Activated T-cell treated with anti-CD3 and anti-CD28 coated beads for 48 hours (primary cell): ENCODE measurements around the gene BPIFB1.

Source experiments
- DNase-seq: peaks from one replicate; pipeline ENCODE4 v3.0.0-alpha.2; 2020; ENCODE audit warnings: low read depth

Gene BPIFB1

DNA sequence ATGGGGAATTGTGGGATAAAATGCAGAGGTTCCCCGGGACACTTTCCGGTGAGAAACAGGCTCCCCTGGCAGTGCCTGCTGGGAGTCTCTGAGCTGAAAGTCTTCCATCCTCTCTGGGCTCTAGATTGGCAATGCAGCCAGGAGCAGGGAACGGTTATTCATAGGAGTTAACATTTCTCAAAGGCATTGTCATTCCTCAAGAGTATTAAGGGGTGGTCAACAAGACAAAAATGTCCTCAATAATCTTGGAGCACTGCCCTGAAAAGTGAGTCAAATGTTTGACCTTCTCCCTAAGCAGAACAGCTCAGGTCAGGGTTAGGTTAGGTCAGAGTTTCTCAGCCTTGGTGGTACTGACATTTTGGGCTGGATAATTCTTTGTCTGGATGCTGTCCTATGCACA is 13.2 kb downstream of the BPIFB1 start:
- no peak for DNase-seq

DNA sequence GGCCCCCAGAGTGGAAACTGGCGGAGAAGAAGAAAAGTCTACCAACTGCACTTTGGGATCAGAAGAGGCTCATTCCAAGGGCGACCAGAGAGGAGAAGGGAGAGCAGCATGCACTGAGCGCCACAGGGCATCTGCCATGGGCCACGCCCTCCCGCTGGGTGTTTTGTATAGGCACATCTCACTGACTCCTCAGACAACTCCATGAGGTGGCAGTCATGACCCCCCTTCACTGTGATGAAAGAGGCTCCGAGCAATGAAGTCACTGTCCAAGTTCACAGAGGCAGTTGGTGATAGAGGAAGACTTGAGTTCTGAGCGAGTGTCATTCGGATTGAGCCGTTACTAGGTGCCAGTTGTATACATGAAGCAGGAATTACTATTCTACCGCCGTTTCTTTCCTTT is 15.4 kb downstream of the BPIFB1 start:
- DNase-seq: no peak

DNA sequence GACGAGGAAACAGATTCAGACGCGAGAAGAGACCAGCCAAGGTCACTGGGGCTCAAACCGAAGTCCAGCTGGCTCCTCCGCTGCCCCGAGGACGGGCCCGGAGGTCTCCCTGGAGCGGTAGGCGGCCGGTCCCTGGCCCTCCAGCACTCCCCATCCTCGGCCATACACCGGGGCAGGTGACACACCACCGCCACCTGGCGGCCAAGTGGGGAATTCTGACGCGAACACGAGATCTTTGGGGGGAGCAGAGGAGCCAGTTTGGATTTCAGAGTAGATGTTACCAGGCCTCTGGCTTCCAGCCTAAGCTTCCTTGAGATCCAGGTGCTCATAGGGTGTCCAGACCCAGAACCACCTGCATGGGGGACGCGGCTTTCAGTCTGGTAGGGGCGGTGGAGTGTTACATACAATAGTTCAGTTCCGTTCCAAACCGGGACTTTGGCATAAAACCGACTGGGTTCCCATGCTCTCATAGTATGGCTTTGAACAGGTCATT is 16.1 kb downstream of the BPIFB1 start:
- DNase-seq: peak; percentile 72

DNA sequence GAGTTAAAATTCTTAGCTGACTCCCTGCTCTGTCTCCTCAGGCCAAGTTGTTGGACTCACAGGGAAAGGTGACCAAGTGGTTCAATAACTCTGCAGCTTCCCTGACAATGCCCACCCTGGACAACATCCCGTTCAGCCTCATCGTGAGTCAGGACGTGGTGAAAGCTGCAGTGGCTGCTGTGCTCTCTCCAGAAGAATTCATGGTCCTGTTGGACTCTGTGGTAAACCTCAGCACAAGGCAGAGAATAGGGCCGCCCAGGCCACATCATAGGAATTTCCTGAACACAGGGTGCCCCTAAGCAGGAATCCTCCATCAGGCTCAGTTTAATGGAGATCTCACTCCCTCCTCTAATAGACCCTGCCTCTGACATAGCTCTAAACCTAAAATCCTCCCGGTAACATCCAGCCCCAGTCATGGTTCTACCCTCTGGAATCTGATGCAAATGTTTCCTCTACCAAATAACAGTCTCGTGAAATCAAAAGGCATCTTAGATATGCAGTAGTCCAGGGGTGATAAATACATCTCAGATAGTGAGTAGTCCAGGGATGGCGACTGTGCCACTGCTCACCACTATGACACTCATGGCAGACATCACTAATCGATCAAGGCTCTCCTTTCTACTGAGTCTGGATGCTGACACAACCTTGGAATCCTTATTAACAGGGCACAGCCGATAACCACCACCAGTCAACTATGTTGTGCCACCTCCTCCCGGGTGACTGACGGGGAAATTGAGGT is 18.3 kb downstream of the BPIFB1 start:
- DNase-seq: no peak

DNA sequence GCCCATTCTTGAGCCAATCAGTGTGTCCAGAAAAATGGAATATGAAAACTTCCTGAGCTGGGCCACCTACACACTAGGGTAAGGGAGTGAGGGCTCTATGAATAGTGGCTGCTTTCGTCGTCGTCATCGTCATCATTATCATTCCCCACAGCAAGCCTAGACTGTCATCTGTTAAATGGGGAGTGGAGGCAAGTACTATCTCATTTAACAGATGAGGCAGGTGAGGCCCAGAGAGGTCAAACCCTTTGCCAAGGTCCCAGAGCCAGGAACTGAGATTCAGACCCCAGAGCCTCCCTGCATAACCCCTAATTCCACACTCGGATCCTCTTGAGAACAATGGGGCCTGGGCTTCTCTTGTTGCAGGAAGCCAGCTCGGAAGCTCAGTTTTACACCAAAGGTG is 20.6 kb downstream of the BPIFB1 start:
- no peak for DNase-seq

DNA sequence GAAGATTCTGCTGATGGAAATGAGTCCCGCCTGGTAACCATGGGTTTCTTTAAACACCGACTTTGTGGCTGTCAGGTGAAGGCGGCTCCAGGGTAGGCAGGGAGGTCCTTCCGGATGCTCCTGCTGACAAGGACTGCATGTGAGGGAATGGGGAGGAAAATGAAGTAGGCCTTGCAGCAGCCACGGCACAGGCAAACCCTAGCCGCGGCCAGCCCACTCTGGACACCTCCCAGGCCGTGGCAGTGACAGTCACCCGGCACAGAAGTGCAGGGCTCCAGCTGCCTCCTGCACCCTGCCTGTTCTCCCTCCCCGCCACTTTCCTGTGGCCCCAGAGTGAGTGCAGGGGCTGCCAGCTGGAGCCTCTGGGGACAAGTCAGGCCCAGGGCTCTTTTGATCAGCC is 21.0 kb downstream of the BPIFB1 start:
- DNase-seq: no peak

DNA sequence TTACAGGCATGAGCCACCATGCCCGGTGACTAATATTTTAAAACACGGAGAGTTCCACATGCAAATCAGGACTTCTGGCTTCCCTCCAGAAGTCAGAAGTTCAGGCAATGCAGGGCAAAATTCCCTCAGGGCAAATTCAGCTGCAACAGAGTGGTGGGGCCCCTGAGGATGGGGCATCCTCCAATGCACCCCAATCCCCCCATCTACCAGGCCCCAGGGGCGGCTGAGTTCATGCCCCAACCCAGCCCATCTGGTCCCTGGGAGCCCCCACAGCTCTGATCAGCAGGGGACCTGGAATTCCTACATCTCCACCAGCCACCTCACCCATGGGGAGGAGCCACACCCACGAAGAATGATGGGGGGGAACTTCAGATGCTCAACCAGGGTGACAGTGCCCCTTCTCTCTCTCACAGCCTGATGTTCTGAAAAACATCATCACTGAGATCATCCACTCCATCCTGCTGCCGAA is 22.6 kb downstream of the BPIFB1 start:
- no peak for DNase-seq

DNA sequence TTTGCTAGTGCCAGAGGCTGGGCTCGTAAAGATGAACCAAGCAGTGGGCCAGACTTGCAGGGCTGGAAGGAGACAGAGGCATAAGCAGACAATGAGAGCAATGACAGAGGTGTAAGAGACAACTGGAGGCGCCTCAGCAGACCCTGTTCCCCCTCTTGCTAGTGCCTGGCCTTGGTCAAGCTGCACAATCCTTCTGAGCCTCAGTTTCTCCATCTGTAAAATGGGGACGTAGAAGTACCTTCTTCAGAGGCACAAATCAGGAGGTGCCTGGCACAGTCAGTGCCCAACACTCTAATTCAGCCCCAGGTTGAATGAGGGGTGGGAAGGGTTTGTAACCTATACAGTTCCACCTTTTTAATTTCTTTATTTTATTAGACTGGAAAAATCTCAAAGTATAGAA is 23.2 kb downstream of the BPIFB1 start:
- DNase-seq: no peak

DNA sequence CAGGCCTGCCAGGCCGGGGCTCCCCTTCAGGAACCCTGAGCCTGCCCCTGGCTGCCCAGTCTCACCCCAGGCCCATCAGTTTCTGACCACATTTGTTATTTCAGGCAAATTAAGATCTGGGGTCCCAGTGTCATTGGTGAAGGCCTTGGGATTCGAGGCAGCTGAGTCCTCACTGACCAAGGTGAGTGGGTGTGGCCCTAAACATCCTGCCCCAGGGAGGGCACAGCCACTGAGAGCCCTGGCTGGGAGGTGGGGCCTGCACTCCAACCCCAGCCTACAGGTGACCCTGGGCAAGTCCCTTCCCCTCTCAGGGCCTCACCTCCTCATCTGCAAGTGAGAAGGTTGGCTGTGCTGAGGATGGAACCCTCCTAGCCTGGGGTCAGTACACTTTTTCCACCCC is 23.8 kb downstream of the BPIFB1 start:
- no peak for DNase-seq

DNA sequence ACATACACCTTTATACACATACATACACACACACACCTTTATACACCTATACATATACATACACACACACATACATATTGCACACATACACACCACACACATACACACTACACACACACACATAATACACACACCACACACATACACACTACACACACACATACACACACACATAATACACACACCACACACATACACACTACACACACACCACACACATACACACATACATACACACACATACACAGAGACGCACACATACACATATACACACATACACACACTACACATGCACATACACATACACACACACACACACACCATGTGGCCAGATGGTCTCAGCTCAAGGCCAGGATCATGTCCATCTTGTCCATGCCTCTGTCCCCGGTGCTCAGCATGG is 25.7 kb downstream of the BPIFB1 start:
- DNase-seq: no peak

DNA sequence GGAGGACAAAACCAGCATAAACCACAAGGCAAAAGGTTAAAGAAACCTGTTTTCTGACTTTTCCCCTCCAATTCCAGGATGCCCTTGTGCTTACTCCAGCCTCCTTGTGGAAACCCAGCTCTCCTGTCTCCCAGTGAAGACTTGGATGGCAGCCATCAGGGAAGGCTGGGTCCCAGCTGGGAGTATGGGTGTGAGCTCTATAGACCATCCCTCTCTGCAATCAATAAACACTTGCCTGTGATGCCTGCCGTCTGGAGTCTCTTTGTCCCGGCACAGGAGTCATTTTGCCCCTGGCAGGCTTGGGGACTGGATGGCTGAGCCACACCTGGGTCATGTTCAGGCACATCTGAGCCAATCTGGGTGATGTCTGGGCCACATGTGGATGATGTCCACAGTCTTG is 26.6 kb downstream of the BPIFB1 start:
- DNase-seq: no peak

DNA sequence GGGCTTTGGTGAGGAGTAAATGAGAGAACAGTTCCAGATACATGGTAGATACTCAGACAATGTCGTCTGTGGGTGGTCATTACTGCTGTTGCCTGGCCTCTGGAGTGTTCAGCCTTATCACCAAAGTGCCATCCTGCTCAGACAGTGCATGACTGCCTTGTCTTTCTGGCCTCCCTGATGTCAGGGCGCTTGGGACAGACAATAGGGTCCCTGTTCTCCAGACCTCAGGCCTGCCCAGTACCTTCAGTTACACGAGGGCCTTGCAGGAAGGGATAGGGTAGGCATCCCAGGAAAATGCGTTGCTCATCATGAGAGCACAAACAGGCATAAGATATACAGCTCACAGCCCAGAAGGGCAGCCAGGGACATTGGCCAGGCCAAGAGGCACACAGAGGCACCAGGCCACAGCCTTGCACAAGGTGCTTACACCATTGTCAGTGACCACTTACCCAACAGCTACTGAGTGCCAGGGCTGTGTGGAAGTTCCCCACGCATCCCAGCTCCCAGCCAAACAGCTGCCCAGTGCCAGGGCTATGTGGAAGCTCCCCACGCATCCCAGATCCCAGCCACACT is 27.4 kb downstream of the BPIFB1 start:
- no peak for DNase-seq

DNA sequence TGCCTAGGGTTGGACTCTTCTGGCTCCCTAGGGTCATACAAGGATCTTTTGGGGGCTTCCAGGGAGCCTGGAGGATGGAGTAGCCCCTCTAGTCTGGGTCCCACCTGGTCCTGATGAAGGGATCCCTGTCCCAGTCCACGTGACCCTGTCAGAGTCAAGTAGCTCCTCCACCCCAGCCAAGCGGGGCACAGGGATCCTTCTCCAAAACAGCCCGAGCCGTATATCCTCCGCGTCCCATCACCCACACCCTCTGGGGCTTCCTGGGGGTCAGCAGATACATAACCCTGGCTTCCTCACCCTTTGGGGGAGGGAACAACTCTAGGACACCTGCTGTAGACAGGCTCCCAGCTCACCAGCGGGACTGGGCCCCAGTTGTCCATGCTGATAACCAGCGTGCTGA is 28.0 kb downstream of the BPIFB1 start:
- no peak for DNase-seq

DNA sequence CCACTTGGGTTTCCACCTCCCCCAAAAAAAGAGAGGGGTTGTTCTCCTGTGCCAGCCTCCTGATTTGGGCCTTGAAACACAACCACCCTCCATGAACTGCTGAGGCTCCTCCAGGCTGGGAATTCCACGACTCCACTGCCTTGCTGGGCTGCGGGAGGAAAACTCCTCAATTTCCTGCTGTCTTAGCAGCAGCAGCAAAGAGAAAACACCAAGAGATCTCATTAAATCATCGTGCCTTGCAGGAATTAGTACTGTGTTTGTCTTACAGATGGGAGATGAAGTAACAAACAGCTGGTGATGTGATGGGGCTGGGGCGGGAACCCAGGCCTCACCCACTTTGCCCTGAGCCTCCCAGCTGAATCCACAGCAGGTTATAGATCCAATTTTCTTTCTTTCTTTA is 29.0 kb downstream of the BPIFB1 start:
- DNase-seq: no peak

DNA sequence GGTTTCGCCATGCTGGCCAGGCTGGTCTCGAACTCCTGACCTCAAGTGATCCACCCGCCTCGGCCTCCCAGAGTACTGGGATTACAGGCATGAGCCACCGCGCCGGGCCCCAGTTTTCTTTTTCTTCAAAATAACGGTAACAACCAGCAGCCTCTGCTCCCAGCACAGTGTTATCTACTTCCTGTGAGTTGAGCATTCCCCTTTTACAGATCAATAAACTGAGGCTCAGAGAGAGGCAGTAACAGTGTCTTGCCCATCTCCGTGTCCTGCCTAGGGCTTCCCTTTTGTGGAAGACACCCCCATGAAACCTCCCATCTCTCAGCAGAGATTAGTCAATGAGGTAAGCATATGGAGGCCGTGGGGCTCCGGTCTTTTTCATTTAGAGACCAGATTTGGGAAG is 29.6 kb downstream of the BPIFB1 start:
- no peak for DNase-seq

DNA sequence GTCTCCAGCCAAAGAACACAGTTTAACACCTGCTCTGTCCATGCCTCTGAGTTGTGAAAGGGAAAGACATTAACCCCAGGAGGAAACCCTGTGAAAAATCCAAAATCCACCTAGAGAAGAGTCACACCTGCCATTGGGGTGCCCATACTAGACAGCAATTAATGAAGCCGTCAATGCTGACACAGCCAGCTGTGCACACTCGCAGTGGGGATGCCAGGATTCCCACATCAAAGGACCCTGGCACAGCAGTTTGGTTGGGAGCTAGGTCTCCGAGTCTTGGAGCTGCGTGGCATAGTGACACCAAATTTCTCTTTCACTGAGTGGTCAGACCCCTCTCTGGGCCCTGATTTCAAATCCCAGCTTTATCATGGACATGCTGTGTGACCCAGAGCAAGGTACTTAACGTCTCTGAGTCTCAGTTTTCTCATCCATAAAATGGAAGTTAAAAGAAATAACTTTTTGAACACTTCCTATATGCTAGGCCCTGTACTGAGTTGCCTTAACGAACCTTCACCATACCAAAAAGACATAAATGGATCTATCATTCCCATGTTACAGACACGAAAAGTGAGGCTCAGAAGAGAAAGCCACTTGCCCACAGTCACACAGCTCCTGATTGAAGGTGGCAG is 30.8 kb downstream of the BPIFB1 start:
- DNase-seq: no peak

DNA sequence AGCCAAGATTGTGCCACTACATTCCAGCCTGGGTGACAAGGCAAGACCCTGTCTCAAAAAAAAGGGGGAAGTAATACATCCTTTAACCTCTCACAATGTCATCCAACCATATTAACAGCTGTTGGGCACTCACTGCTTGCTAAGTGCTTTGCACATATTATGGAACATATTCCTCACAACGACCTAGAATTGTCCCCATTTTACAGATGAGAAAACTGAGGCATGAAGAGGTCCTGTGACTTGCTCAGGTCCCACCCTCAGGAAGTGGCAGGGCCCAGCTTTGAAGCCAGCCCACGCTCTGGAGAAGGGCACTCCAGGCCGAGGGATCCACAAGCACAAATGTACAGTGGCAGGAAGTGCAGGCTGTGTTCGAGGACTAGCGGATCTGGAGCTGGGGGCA is 33.3 kb downstream of the BPIFB1 start:
- DNase-seq: no peak

DNA sequence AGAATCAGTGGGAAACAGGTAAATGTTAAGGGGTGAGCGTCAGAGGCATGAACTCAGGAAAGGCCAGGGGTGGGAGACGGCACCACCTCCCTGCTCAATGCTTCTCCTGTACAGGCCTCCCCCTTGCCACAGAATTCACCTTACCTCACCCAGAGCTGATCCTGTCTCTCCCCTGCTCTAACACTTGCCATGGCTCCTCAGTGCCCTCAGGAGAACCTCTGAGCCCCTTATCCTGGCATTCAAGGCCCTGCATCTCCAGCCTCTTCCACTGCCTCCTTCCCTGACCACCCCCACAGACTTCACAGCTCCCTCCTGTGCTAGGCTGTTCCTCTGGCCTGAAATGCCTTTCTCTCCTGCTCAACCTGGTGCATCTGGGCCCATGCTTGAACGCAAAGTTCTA is 33.9 kb downstream of the BPIFB1 start:
- DNase-seq: no peak

DNA sequence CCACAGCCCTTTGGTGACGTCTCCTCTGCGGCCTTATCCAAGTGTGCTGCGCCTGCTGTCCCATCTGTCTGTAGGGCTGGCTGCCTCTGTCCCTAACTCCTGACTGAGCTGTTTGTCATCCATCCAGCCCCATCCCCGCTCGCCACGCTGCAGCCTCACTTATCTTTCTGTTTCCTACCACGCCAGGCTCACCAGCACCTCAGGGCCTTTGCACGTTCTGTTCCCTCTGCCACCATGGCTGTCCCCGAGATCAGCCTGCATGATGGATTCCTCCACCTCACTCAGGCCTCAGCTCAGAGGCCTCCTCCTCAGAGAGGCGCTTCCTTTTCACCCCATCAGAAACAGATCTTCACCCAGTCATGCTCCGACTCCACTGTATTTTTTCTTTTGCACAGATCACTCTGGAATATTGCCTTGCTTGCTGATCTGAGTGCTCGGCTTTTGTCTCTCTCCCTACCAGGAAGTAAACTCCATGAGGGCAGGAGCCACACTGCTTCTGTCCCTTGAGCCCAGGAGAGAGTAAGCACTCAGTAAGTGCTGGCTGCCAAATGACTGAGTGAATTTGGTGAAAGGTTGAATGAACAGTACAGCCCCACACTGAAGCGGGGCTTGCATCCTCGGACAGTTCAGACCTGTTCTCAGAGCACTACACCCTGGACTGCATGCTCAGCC is 34.5 kb downstream of the BPIFB1 start:
- DNase-seq: no peak

DNA sequence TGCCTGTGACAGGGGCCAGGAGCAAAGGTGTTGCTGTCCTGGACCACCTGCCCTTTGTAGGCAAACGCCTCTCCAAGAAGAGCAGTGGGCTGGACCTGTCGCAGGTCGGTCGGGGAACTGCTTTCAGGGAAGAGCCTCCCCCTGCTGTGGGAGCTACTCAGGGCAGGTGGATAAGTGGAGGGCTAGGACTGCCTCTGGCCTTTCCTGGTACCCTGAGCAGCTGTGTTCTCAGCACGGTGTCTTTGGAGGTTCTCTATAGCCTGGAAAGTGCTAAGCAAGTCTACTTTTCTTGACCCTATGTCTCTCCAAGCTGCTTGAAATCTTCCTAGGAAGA is 35.0 kb downstream of the BPIFB1 start:
- no peak for DNase-seq

DNA sequence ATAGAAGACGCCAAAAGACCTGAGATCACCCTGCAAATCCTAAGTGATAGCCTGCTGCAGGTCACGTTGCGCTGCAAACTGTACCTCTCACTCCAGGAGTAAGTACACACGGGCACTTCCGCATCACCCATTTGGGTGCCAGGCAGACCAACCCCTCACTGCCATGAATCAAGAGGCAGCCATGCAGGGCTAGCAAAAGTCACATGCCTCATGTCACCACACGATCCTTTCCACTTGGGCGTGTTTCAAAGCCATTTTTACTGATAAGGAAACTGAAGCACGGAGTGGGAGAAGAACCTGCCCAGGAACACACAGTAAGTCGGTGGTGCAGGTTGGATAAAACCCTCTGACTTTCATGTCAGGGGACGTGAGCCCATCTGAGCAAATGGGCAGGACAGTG is 37.0 kb downstream of the BPIFB1 start:
- no peak for DNase-seq

DNA sequence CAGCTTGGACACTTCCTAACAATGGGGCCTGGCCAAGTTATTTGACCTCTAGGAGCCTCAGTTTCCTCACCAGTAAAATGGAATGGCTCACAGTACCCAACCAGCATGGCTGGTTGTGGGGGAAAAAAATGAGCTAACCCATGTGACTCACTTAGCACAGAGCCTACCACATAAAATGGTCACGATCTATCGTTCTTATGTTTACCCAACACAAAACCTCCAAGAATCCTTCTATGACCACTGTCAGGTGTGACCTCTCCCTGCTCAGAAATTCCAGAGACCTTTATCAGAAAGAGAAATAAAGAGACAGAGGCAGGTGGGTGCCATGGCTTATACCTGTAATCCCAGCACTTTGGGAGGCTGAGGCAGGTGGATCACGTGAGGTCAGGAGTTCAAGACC is 39.4 kb downstream of the BPIFB1 start:
- no peak for DNase-seq

DNA sequence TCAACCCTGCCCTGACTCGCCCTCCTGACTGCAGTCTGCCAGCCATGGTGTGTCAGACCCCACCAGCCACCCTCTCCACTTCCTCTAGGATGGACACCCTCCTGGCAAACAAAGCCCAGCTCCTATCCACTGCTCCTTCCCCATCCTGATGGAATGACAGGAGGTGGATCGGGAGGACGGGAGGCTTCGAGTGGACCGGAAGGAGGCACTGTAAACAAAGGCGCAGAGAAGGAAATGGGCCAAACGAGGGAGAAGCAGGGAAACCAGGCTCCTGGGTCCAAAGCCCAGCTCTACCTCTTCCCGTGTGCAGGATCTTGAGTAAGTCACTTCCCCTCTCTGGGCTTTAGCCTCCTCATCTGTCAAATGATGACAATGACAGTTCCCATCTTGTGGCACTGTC is 40.2 kb downstream of the BPIFB1 start:
- no peak for DNase-seq
